ENCODE results near the gene AOPEP.
A peak's percentile ranks its signal among the peaks of the same experiment; 100 is the strongest.

The AOPEP gene

GRCh38 chr9:94916956-94917355 lies 190.5 kb downstream of the AOPEP start:
- H3K9me3 ChIP-seq (ENCODE audit: control insufficient read depth in 1 of 2, low read length in 2 of 2): no peaks in the 10 kb centered on the region
- H3K9ac ChIP-seq (ENCODE audit: low read depth in 1 of 2, low read length in 2 of 2): no peak overlapping the region
- no peaks in the 10 kb centered on the region for H3K36me3 ChIP-seq (ENCODE audit: control insufficient read depth in 1 of 2, insufficient read depth in 2 of 2, low read length in 2 of 2)
- no peak overlapping the region for H3K4me3 ChIP-seq (ENCODE audit: low read depth in 1 of 2, low read length in 2 of 2)
- H3K27me3 ChIP-seq (ENCODE audit: control insufficient read depth in 1 of 2, insufficient read depth in 2 of 2, low read length in 2 of 2): no peaks in the 10 kb centered on the region
- H3K4me1 ChIP-seq (ENCODE audit: control insufficient read depth in 1 of 2, insufficient read depth in 2 of 2, low read length in 2 of 2): peaks cover 5 to 27% of the 10 kb centered on the region in 2 donors
- H3K27ac ChIP-seq (ENCODE audit: low read depth, low read length): no peak overlapping the region

DNA sequence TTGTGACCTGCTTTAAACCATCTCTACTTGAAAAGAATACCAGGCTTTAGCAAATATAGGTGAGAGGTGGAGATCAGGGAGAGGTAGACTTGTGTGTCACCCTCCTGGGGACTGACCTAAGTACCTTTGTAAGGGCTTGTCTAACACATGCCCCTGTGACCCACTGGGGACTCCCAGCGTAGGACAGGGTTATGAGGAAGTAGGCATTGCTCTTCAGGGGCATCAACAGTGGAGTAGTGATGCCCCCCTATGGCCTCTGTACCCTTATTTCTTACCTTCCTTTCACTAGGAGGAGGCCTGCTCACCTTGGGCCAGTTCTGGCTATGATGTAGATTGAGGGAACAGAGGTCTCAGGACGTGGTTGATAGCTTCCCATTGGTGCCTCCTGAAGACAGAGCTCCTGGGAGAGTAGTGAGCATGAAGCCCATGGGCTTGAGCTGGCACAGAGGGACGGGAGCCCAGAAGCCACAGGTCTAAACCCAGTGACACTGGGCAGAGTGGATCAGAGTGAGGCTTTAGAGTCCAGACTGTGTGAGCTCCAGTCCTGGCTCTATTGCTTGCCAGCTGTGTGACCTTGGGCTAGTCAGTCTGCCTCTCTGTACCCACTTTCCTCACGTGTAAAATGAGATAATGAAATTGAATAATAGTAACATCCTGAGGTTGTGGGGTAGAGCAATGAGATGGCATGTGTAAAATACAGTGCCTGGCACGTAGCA lies 191.7 kb downstream of the AOPEP start:
- Histone ChIP-seq H3K9ac (ENCODE audit: low read depth in 1 of 2, low read length in 2 of 2) (no peak overlapping the region), H3K27ac (ENCODE audit: low read depth, low read length) (no peak overlapping the region), H3K9me3 (ENCODE audit: control insufficient read depth in 1 of 2, low read length in 2 of 2) (no peaks in the 10 kb centered on the region), H3K27me3 (ENCODE audit: control insufficient read depth in 1 of 2, insufficient read depth in 2 of 2, low read length in 2 of 2) (no peaks in the 10 kb centered on the region), H3K4me3 (ENCODE audit: low read depth in 1 of 2, low read length in 2 of 2) (no peak overlapping the region), H3K4me1 (ENCODE audit: control insufficient read depth in 1 of 2, insufficient read depth in 2 of 2, low read length in 2 of 2) (peaks cover 5 to 32% of the 10 kb centered on the region in 2 donors), H3K36me3 (ENCODE audit: control insufficient read depth in 1 of 2, insufficient read depth in 2 of 2, low read length in 2 of 2) (no peaks in the 10 kb centered on the region)

DNA sequence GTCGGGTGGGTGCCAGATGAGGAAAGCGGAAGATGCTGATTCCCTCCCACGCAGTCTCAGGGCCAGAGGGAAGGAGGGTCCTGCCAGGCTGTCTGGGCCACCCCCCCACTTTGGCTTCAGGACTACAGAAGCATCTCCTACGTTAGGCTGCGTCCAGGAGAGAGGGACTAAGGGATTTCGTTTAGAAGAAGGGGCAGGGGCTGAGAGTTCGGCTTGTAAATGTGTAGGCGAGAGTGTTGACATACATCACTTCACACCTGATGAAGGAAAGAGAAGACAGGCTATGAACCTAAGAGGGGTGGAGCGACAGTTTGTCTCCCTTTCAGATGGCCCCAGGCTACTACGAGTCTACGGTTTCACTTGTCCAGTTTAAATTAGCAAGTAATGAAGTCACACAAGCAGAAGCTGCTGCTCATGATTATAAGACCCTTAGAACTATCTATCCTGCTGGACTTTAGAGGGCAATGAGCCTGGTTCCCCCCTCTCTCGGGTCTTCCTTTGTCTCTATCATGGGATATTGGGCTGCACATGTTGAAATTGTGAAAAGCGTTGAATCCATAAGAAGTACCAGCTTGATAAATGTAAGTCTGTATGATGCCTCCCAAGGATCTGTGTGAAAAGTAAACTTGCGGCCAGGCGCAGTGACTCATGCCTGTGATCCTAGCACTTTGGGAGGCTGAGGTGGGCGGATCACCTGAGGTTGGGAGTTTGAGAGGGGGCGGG lies 193.0 kb downstream of the AOPEP start:
- H3K27ac ChIP-seq (ENCODE audit: low read depth, low read length): no peak overlapping the region
- H3K36me3 ChIP-seq (ENCODE audit: control insufficient read depth in 1 of 2, insufficient read depth in 2 of 2, low read length in 2 of 2): no peaks in the 10 kb centered on the region
- H3K9me3 ChIP-seq (ENCODE audit: control insufficient read depth in 1 of 2, low read length in 2 of 2): no peaks in the 10 kb centered on the region
- no peak overlapping the region for H3K4me3 ChIP-seq (ENCODE audit: low read depth in 1 of 2, low read length in 2 of 2)
- no peaks in the 10 kb centered on the region for H3K27me3 ChIP-seq (ENCODE audit: control insufficient read depth in 1 of 2, insufficient read depth in 2 of 2, low read length in 2 of 2)
- no peak overlapping the region for H3K9ac ChIP-seq (ENCODE audit: low read depth in 1 of 2, low read length in 2 of 2)
- H3K4me1 ChIP-seq (ENCODE audit: control insufficient read depth in 1 of 2, insufficient read depth in 2 of 2, low read length in 2 of 2): peaks cover 0 to 18% of the 10 kb centered on the region in 2 donors

- no peak overlapping the region for H3K4me3 ChIP-seq (ENCODE audit: low read depth in 1 of 2, low read length in 2 of 2)
- peaks cover 0 to 12% of the 10 kb centered on the region in 2 donors for H3K4me1 ChIP-seq (ENCODE audit: control insufficient read depth in 1 of 2, insufficient read depth in 2 of 2, low read length in 2 of 2)
- no peaks in the 10 kb centered on the region for H3K36me3 ChIP-seq (ENCODE audit: control insufficient read depth in 1 of 2, insufficient read depth in 2 of 2, low read length in 2 of 2)
- H3K27me3 ChIP-seq (ENCODE audit: control insufficient read depth in 1 of 2, insufficient read depth in 2 of 2, low read length in 2 of 2): no peaks in the 10 kb centered on the region
- H3K9ac ChIP-seq (ENCODE audit: low read depth in 1 of 2, low read length in 2 of 2): no peak overlapping the region
- H3K9me3 ChIP-seq (ENCODE audit: control insufficient read depth in 1 of 2, low read length in 2 of 2): no peaks in the 10 kb centered on the region
- peak overlapping the region; percentile 55 for H3K27ac ChIP-seq (ENCODE audit: low read depth, low read length)
These were observed 194.1 kb downstream of the AOPEP start for GRCh38 chr9:94920420-94921091.

DNA sequence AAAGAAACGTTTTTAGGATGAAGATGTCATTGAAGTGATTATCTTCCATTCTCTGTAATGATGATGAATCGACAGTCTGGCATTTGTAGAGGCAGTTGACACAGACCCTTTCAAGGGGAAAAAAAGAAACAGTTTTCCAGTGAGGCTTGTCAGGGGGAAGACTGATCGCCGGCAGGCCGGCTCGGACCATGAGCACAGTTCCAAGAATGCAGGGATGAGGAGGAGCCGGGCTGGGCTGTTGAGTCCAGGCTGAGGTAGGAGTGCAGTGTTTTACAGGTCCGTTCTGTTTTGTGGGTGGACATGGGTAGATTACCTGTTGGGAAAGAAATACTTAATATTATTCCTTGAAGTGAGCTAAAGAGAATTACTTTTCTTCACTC lies 194.6 kb downstream of the AOPEP start:
- H3K27me3 ChIP-seq (ENCODE audit: control insufficient read depth in 1 of 2, insufficient read depth in 2 of 2, low read length in 2 of 2): no peaks in the 10 kb centered on the region
- H3K9me3 ChIP-seq (ENCODE audit: control insufficient read depth in 1 of 2, low read length in 2 of 2): no peaks in the 10 kb centered on the region
- peaks cover 0 to 12% of the 10 kb centered on the region in 2 donors for H3K4me1 ChIP-seq (ENCODE audit: control insufficient read depth in 1 of 2, insufficient read depth in 2 of 2, low read length in 2 of 2)
- no peaks in the 10 kb centered on the region for H3K36me3 ChIP-seq (ENCODE audit: control insufficient read depth in 1 of 2, insufficient read depth in 2 of 2, low read length in 2 of 2)
- no peak overlapping the region for H3K9ac ChIP-seq (ENCODE audit: low read depth in 1 of 2, low read length in 2 of 2)
- H3K27ac ChIP-seq (ENCODE audit: low read depth, low read length): peak overlapping the region; percentile 73
- no peak overlapping the region for H3K4me3 ChIP-seq (ENCODE audit: low read depth in 1 of 2, low read length in 2 of 2)

- Histone ChIP-seq H3K4me1 (ENCODE audit: control insufficient read depth in 1 of 2, insufficient read depth in 2 of 2, low read length in 2 of 2) (peaks cover 0 to 12% of the 10 kb centered on the region in 2 donors), H3K27ac (ENCODE audit: low read depth, low read length) (peak overlapping the region; percentile 73), H3K9ac (ENCODE audit: low read depth in 1 of 2, low read length in 2 of 2) (no peak overlapping the region), H3K27me3 (ENCODE audit: control insufficient read depth in 1 of 2, insufficient read depth in 2 of 2, low read length in 2 of 2) (no peaks in the 10 kb centered on the region), H3K36me3 (ENCODE audit: control insufficient read depth in 1 of 2, insufficient read depth in 2 of 2, low read length in 2 of 2) (no peaks in the 10 kb centered on the region), H3K4me3 (ENCODE audit: low read depth in 1 of 2, low read length in 2 of 2) (no peak overlapping the region), H3K9me3 (ENCODE audit: control insufficient read depth in 1 of 2, low read length in 2 of 2) (no peaks in the 10 kb centered on the region)
These were observed 195.2 kb downstream of the AOPEP start for GRCh38 chr9:94921656-94922055.

- Histone ChIP-seq H3K9ac (ENCODE audit: low read depth in 1 of 2, low read length in 2 of 2) (no peak overlapping the region), H3K27ac (ENCODE audit: low read depth, low read length) (peak overlapping the region; percentile 73)
These were observed 195.7 kb downstream of the AOPEP start for GRCh38 chr9:94922098-94922607.

DNA sequence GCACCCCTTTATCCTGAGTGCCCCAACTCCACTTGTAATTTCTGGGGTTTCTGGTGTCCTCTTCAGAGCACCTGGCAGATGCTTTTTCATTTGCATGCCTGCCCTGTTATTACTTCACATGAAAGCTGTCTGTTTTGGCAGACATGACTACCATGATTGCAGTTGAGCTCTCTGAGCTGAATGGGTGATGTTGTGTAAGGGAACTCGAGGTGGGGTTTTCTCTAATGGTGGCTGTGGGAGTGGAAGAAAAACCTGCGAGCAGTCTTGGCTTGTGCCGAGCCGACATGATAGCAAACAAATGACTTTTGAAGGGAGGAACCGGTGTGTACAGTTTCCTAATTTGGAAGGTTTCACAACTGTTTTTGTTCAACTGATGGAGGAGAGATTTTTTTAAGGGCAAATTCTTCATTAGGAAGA lies 196.2 kb downstream of the AOPEP start:
- Histone ChIP-seq H3K9me3 (ENCODE audit: control insufficient read depth in 1 of 2, low read length in 2 of 2) (no peaks in the 10 kb centered on the region), H3K9ac (ENCODE audit: low read depth in 1 of 2, low read length in 2 of 2) (no peak overlapping the region), H3K27me3 (ENCODE audit: control insufficient read depth in 1 of 2, insufficient read depth in 2 of 2, low read length in 2 of 2) (no peaks in the 10 kb centered on the region), H3K4me3 (ENCODE audit: low read depth in 1 of 2, low read length in 2 of 2) (no peak overlapping the region), H3K36me3 (ENCODE audit: control insufficient read depth in 1 of 2, insufficient read depth in 2 of 2, low read length in 2 of 2) (no peaks in the 10 kb centered on the region), H3K27ac (ENCODE audit: low read depth, low read length) (peak overlapping the region; percentile 52), H3K4me1 (ENCODE audit: control insufficient read depth in 1 of 2, insufficient read depth in 2 of 2, low read length in 2 of 2) (peaks cover 0 to 12% of the 10 kb centered on the region in 2 donors)

More at GRCh38 chr9:94922098-94922607, 195.7 kb downstream of the AOPEP start:
- peaks cover 0 to 12% of the 10 kb centered on the region in 2 donors for H3K4me1 ChIP-seq (ENCODE audit: control insufficient read depth in 1 of 2, insufficient read depth in 2 of 2, low read length in 2 of 2)
- no peak overlapping the region for H3K4me3 ChIP-seq (ENCODE audit: low read depth in 1 of 2, low read length in 2 of 2)
- no peaks in the 10 kb centered on the region for H3K9me3 ChIP-seq (ENCODE audit: control insufficient read depth in 1 of 2, low read length in 2 of 2)
- no peaks in the 10 kb centered on the region for H3K36me3 ChIP-seq (ENCODE audit: control insufficient read depth in 1 of 2, insufficient read depth in 2 of 2, low read length in 2 of 2)
- H3K27me3 ChIP-seq (ENCODE audit: control insufficient read depth in 1 of 2, insufficient read depth in 2 of 2, low read length in 2 of 2): no peaks in the 10 kb centered on the region

- no peak overlapping the region for H3K4me3 ChIP-seq (ENCODE audit: low read depth in 1 of 2, low read length in 2 of 2)
- H3K27ac ChIP-seq (ENCODE audit: low read depth, low read length): no peak overlapping the region
- no peaks in the 10 kb centered on the region for H3K9me3 ChIP-seq (ENCODE audit: control insufficient read depth in 1 of 2, low read length in 2 of 2)
- H3K27me3 ChIP-seq (ENCODE audit: control insufficient read depth in 1 of 2, insufficient read depth in 2 of 2, low read length in 2 of 2): no peaks in the 10 kb centered on the region
- H3K9ac ChIP-seq (ENCODE audit: low read depth in 1 of 2, low read length in 2 of 2): no peak overlapping the region
- no peaks in the 10 kb centered on the region for H3K36me3 ChIP-seq (ENCODE audit: control insufficient read depth in 1 of 2, insufficient read depth in 2 of 2, low read length in 2 of 2)
- H3K4me1 ChIP-seq (ENCODE audit: control insufficient read depth in 1 of 2, insufficient read depth in 2 of 2, low read length in 2 of 2): peaks cover 0 to 12% of the 10 kb centered on the region in 2 donors
These were observed 197.0 kb downstream of the AOPEP start for GRCh38 chr9:94923326-94924089.
